HG03175 (cell line): Measurements from ENCODE around the gene ACTBL2.
A peak's percentile ranks its signal among the peaks of the same experiment; 100 is the strongest.
"Not testable (repeated sequence)": the region's sequence is repeated elsewhere in the genome, so short reads cannot be mapped to it uniquely, and the experiment has no call there.

Experiments
- ATAC-seq: cut with Tn5 transposase; IDR thresholded peaks from one replicate; pipeline ENCODE4 v1.9.1; 2021; ENCODE audit warnings: mild to moderate bottlenecking, moderate library complexity; ENCODE audit not compliant: unreplicated experiment

Gene ACTBL2

GRCh38 chr5:57482671-57483106 is at the start of gene ACTBL2:
Gene ACTBL2 (minus strand): TSS chr5:57482811. CDS start chr5:57482707, 104 bp downstream.
- no peak for ATAC-seq

- ATAC-seq: no peak
These were observed 48.7 kb upstream of the ACTBL2 start for GRCh38 chr5:57531333-57531732.

GRCh38 chr5:57529864-57530263 is 47.3 kb upstream of the ACTBL2 start:
- peak; percentile 49 for ATAC-seq

- no peak for ATAC-seq
These were observed 45.3 kb upstream of the ACTBL2 start for GRCh38 chr5:57527870-57528269.

GRCh38 chr5:57524348-57525060 is 41.9 kb upstream of the ACTBL2 start:
- ATAC-seq: no peak

GRCh38 chr5:57522477-57522876 is 39.9 kb upstream of the ACTBL2 start:
- not testable (repeated sequence) for ATAC-seq

GRCh38 chr5:57518415-57518814 is 35.8 kb upstream of the ACTBL2 start:
- not testable (repeated sequence) for ATAC-seq

GRCh38 chr5:57517250-57517649 is 34.6 kb upstream of the ACTBL2 start:
- ATAC-seq: no peak

- no peak for ATAC-seq
These were observed 31.2 kb upstream of the ACTBL2 start for GRCh38 chr5:57513785-57514184.

GRCh38 chr5:57511321-57511720 is 28.7 kb upstream of the ACTBL2 start:
- ATAC-seq: no peak

- no peak for ATAC-seq
These were observed 27.1 kb upstream of the ACTBL2 start for GRCh38 chr5:57509501-57510260.

- ATAC-seq: no peak
These were observed 25.6 kb upstream of the ACTBL2 start for GRCh38 chr5:57508211-57508610.

GRCh38 chr5:57505272-57506200 is 22.9 kb upstream of the ACTBL2 start:
- ATAC-seq: no peak

GRCh38 chr5:57504357-57504756 is 21.7 kb upstream of the ACTBL2 start:
- ATAC-seq: no peak

- ATAC-seq: no peak
These were observed 20.8 kb upstream of the ACTBL2 start for GRCh38 chr5:57503433-57503832.

- no peak for ATAC-seq
These were observed 19.0 kb upstream of the ACTBL2 start for GRCh38 chr5:57501414-57502201.

GRCh38 chr5:57499262-57500050 is 16.8 kb upstream of the ACTBL2 start:
- ATAC-seq: peak; percentile 90

GRCh38 chr5:57497733-57498132 is 15.1 kb upstream of the ACTBL2 start:
- no peak for ATAC-seq

GRCh38 chr5:57495285-57496086 is 12.9 kb upstream of the ACTBL2 start:
- ATAC-seq: no peak
